DMS53 (cell line): ENCODE measurements around the gene SLC35F3.
A peak's percentile ranks its signal among the peaks of the same experiment; 100 is the strongest.
"Not testable (repeated sequence)": the region's sequence is repeated elsewhere in the genome, so short reads cannot be mapped to it uniquely, and the experiment has no call there.

Experiments used
- DNase-seq: peaks from one replicate; lab custom pipeline; 2025; lab: John Stamatoyannopoulos, UW

The SLC35F3 gene

GRCh38 chr1:234292011-234292410 lies 387.5 kb downstream of the SLC35F3 start:
- no peak for DNase-seq

GRCh38 chr1:234292548-234292947 lies 388.1 kb downstream of the SLC35F3 start:
- no peak for DNase-seq

DNA sequence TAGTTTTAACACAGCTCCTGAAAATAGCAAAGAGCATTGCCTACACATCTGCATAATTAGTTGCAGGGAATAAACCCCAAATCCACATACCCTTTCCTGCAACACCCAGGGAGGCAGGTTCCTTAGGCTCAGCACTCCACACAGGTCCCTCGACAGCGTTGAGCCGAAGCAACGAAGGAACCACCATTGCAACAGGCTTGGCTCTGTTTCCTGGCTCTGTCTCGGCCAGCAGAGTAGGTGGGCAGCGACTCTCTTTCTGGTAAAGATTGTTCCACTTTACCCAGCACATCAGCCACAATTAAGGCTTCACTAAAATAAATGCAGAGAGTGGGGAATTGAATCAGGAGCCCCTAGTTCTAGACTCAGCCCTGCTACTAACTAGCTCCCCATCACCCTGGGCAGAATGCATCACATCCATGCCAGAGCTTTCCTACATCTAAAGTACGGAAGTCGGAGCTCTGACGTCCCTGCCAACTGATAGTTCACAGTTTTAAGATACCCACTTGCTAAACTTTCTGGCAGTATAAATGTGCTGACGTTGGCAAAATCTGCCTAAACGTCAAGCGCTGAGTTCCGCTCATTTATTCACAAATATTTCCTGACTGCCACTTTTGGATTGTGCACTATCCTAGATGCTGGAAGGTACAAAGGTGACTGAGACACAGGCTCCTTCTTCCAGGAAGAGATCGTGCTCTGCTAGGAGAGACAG lies 389.8 kb downstream of the SLC35F3 start:
- DNase-seq, result no peak

DNA sequence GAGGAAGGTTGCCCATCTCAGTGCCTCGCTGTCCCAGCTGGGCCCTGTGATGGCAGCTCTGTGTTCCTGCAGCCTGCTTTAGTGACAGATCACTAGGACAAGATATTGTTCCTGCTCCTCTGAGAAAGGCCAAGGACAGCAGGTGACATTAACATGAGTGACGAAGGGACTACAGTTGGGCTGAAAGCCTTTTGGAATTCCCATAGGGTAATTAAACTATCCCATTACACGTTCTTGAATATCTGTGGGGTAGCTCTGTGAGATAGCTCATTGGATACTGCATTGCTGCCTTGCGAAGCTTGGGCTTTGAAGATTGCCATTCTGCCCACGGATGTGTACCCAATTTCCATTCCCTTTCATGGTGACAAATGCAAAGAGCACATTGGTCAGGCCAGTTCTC lies 390.6 kb downstream of the SLC35F3 start:
- DNase-seq, result no peak

DNA sequence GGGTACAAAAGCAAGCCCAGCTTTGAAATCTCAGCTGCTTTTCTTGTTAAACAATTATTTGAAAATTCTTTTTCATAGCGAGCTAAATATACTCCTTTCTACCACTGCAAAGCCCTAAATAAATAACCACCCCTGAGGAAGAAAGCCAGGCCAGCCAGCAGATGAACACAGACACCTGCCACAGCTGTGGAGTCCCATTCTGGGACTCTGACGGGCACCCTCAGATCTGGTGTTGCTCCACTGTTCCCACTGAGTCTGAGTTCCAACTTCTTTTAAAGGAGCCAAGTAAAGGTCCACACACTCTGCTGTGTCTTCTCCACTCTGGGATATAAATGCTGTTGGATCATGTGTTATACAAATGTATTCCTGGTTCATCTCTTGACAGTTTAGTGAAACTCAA lies 391.1 kb downstream of the SLC35F3 start:
- no peak for DNase-seq

GRCh38 chr1:234296496-234296895 lies 392.0 kb downstream of the SLC35F3 start:
- no peak for DNase-seq

GRCh38 chr1:234297668-234298067 lies 393.2 kb downstream of the SLC35F3 start:
- no peak for DNase-seq

DNA sequence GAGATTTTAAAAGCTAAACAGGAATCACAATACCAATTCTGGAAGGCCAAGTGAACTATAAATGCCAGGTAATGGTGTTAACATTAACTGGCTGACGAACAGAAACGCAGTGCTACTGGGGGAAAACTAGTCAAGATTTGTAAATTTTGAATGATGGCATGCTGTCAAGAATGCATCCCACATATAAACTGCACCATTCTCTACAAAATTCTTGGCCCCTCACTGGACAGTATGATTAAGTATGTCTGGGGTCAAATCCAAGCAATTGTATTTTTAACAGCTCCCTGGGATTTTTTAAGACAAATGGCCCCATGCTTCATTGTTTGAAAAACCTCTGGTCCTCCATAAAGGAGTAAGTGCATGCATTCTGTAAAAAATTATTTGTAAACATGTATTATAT lies 395.6 kb downstream of the SLC35F3 start:
- no peak for DNase-seq

- DNase-seq, result not testable (repeated sequence)
These were observed 397.2 kb downstream of the SLC35F3 start for GRCh38 chr1:234301663-234302062.

DNA sequence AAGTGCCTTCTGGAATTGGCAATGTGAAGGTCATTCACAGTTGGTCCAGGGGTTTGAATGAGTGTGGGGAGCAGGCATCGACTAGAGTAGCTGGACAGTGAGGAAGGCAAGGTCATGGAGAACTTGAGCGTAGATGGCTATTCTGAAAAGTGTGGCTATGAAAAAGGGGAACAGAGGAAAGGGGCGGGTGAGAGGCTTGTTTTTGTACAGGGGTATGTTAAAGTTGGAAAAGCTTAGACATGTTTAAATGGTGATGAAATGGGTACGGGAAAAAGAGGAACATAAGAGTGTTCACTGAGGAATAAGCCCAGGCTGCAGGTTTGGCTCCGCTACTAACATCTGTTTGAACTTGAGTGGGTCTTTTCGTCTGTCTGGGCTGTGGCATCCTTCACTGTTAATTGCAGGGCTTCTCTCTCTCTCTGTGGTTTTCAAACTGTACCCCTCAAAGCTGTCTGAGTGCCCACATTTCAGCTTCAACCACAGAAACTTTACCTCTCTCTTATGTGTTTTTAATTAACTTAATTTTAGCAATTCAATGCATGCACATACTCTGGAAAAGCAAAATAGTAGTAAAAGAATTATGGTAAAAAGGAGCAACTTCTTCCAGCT lies 398.0 kb downstream of the SLC35F3 start:
- DNase-seq, result no peak

- no peak for DNase-seq
These were observed 398.8 kb downstream of the SLC35F3 start for GRCh38 chr1:234303231-234303630.

DNA sequence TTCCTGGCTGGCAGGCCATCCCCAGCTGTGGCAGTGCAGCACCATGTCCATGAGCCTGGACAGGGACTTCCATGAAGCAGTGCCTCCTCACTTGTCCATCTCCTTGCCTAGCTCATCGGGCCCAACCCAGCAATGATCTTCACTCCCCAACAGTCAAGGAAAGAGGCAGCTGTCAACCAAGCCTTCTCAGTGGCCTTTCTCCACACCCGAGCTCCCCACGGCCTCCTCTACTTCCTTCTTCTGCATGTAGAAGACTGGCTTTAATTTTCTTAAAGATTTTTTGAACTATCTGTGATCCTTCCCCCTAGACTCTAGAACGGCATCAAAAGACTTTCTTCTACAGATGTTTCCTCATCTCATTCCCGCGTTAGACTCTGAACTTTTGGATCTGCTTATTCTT lies 403.2 kb downstream of the SLC35F3 start:
- DNase-seq, result no peak

GRCh38 chr1:234309243-234309597 lies 404.7 kb downstream of the SLC35F3 start:
- no peak for DNase-seq

GRCh38 chr1:234309598-234310459 lies 405.4 kb downstream of the SLC35F3 start:
- peak; percentile 94 for DNase-seq

DNA sequence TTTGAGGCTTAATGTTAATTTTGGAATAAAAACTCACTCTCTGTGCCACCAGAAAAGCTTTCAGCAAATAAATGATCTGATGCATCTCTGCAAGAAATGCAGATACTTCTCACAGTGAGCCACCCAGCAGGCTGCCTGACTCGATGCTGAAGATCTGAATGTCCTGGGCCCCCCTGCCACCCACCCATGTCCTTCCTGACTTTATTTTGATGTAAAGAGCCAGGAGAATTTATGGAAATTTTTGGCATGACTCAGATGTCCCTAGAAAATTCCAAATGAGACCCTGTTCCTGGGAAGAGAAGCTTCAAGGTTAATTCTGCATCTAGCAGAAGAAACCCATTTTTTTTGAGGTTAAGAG lies 406.0 kb downstream of the SLC35F3 start:
- no peak for DNase-seq

DNA sequence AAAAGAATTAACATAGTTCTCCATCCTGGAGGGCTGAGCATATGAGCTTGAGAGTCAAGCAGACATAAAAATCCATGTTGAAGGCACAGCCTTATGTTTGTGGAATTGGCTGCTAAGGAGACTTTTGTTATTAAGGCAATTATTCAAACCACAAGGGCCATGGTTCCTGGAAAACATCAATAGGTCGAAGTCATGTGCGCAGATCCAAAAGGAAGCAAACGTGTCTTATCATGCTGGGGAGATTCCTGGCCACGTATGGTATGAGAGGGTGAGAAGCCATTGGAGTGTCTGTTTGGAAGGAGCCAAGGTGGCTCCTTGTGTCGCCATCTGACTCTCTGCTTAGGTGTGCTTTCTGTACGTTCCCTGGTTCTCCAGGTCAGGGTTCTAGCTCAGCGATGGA lies 406.9 kb downstream of the SLC35F3 start:
- no peak for DNase-seq

DNA sequence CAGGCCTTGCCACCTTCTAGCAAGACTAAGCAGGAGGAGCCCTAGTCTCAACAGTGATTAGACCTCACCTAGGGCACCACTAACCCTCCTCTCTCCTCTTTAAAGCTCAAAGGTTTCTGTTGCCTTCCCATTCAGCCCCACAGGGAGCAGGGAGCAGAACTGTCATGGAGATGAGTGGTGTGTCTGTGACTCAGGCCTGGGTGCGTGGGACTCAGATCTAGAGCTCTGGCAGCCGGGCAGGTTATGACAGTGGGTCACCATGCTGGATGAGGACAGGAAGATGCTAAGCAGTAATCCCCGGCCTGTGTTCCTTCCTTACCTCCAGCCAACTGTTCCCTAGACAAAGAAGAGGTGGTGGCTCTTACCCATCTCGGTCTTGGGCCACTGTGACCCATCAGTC lies 408.7 kb downstream of the SLC35F3 start:
- no peak for DNase-seq

DNA sequence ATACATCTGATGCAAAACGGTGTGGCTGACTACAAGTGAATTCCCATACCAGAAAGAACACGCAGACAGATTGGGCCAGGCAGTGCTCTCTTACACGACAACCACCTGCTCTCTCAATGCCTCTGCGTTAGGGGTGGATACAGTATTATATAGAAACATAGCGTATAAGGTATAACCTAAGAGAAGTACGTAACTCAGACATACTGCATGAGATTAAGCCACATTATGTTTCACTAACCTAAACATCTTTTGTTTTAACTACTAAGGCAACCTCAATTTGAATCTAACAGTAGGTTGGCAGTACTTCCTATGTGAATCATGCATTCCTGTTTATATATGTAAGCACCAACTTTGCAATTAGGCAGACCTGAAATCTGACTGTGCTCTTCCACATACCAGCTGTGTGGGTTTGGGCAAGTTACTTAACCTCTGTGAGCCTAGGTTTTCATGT lies 410.6 kb downstream of the SLC35F3 start:
- DNase-seq, result peak; percentile 13

- no peak for DNase-seq
These were observed 411.1 kb downstream of the SLC35F3 start for GRCh38 chr1:234315588-234315987.

DNA sequence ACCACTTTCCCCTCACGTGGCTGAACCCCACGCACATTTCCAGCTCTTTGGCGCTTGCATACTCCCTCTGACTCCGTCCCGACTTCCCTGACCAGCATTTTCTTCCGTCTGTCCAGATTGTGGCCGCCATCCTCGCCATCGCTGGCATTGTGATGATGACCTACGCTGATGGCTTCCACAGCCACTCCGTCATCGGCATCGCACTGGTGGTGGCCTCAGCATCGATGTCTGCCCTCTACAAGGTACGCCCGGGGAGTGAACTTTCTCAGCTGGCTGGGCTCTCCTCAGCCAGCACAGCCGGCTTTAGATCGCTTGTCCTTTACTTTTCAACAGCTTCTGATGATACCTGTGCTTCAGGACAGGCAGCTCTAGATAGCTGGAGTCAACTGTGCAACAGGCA lies 412.0 kb downstream of the SLC35F3 start:
- DNase-seq, result no peak

DNA sequence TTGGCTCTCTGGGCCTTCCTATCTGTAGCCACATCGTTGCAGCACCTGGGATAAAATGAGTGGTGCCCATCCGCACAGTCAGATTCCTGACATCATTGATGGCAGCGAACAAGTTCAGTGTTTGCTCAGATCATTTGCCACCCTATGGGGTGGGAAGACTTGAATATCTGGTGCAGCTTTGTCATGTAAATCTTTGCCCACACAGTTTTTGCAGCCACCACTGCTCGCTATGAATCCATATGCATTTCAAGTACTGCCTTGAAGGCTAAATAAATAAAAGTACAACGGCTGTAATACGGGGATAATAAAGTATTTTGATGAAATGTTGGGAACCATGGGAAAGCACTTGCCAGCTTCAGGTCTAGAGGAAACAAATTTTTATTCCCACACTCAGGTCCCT lies 412.5 kb downstream of the SLC35F3 start:
- DNase-seq, result no peak

DNA sequence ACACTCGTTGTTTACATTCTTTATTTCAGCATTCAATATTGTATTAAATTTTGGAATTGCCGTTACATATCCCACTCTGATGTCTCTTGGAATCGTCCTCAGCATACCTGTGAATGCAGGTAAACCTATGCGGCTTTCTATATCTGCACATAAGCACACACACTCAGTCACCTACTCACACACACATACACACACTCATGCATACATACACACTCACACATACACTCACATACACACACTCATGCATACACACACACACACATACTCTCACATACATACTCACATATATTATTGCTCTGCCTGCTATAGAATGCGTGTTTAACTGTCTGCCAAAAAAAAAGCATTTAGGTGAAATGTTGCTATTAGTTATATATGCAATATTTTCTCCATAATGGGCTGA lies 415.6 kb downstream of the SLC35F3 start:
- DNase-seq, result no peak

GRCh38 chr1:234320549-234320948 lies 416.1 kb downstream of the SLC35F3 start:
- no peak for DNase-seq
